Caco-2 (cell line): Measurements from ENCODE around the gene ZSCAN29. TPM values are rescaled to one million over a fixed set of nuclear protein-coding genes. Genes with fewer than 3 reads are reported as not detected.

Experiments
- BruUV-seq: library from RNA; stranded (reverse); fragments of 400-500 nt; replicated peaks from 2 replicates; lab custom pipeline; 2021; lab: Mats Ljungman, UMichigan
- CTCF ChIA-PET: fragments of 300-600 bp; sonication (Branson Sonifier 250); formaldehyde crosslinking; loops from one replicate; lab custom pipeline; 2022; ENCODE audit warnings: antibody characterized with exemption; lab: Charles Lee
- POLR2A ChIA-PET: fragments of 300-600 bp; sonication (Branson Sonifier 250); formaldehyde crosslinking; loops from one replicate; lab custom pipeline; 2022; ENCODE audit warnings: antibody characterized with exemption; lab: Charles Lee
- DNase-seq, 2 experiments: peaks; one replicate each; pipeline versions ENCODE4 v3.0.0 to v3.0.0-alpha.2; 2020 to 2022
- H3K27me3 ChIP-seq: replicated peaks from 2 replicates; pipeline ENCODE4 v1.6.0; 2011; ENCODE audit warnings: low read length; ENCODE audit not compliant: control insufficient read depth, insufficient read depth
- H3K36me3 ChIP-seq: 2 replicates; pipeline ENCODE4 v1.5.1; 2011; ENCODE audit warnings: low read length; ENCODE audit not compliant: control insufficient read depth, insufficient read depth
- H3K4me1 ChIP-seq: fragments of 250-450 bp; sonication (Bioruptor Pico); 2 replicates; pipeline ENCODE4 v1.5.1; 2020; ENCODE audit warnings: mild to moderate bottlenecking
- H3K4me3 ChIP-seq: 2 replicates; pipeline ENCODE4 v1.5.1; 2011; ENCODE audit warnings: low read depth, mild to moderate bottlenecking, control low read depth, low read length
- H3K9me3 ChIP-seq: fragments of 250-450 bp; sonication (Bioruptor Pico); 2 replicates; pipeline ENCODE4 v1.5.1; 2020; ENCODE audit warnings: mild to moderate bottlenecking, moderate library complexity
- H3K27ac Mint-ChIP-seq: one replicate; pipeline ENCODE4 v1.8.0; 2022; ENCODE audit warnings: mixed read lengths; ENCODE audit not compliant: unreplicated experiment
- H3K27me3 Mint-ChIP-seq: one replicate; pipeline ENCODE4 v1.8.0; 2022; ENCODE audit warnings: mixed read lengths; ENCODE audit not compliant: insufficient read depth, unreplicated experiment
- H3K36me3 Mint-ChIP-seq: one replicate; pipeline ENCODE4 v1.8.0; 2022; ENCODE audit warnings: mild to moderate bottlenecking, mixed read lengths; ENCODE audit not compliant: insufficient read depth, unreplicated experiment
- H3K4me1 Mint-ChIP-seq: one replicate; pipeline ENCODE4 v1.8.0; 2022; ENCODE audit warnings: low read depth, mixed read lengths; ENCODE audit not compliant: unreplicated experiment
- H3K4me3 Mint-ChIP-seq: one replicate; pipeline ENCODE4 v1.8.0; 2022; ENCODE audit warnings: mild to moderate bottlenecking, moderate library complexity, mixed read lengths; ENCODE audit not compliant: unreplicated experiment
- H3K9me3 Mint-ChIP-seq: one replicate; pipeline ENCODE4 v1.8.0; 2022; ENCODE audit warnings: mixed read lengths; ENCODE audit not compliant: unreplicated experiment
- intact Hi-C: fragments of 100-400 bp; cut with micrococcal nuclease; formaldehyde crosslinking; loops from one replicate; pipeline ENCODE4 v1.10.0; 2022; ENCODE audit not compliant: unreplicated experiment
- total RNA-seq: library from RNA; stranded (reverse); gene quantifications from 2 replicates; pipeline ENCODE4 v1.2.3, GENCODE V29; 2022
- TF ChIP-seq, protein P1 (sequence below), 2 experiments: fragments of 200-600 bp in 1 of 2; IDR thresholded peaks; 1 replicate in 1 of 2; 2 replicates in 1 of 2; pipeline versions ENCODE4 v1.5.1 to v1.8.0; 2011 to 2022; ENCODE audit warnings: antibody characterized with exemption in 1 of 2, control low read depth in 1 of 2, inconsistent platforms in 1 of 2, low read depth in 1 of 2, low read length in 1 of 2, mild to moderate bottlenecking in 1 of 2, moderate library complexity in 1 of 2; ENCODE audit not compliant: insufficient read depth in 1 of 2, severe bottlenecking in 1 of 2, unreplicated experiment in 1 of 2

ZSCAN29 gene
- total RNA-seq, 1 experiment from 2014 or later = 43.0 TPM

DNA sequence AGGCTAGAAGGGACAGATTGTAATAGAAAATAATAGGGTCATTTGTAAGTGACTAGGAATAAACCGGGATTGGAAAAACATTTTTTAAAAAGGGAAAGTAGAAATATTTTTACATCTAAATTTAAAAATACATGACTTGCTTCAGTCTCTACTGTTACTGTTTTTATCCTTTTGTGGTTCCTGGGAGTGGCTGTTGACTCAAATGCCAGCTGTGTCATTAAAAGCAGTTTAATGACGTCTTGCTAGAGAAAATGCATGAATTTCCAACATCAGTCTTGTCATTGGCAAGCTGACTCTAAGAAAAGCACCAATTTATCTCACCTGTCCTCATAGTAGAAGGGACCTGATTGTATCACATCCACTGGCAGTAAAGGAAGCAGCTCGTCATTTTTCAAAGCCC, 23.7 kb downstream of the ZSCAN29 start:
- Histone ChIP-seq H3K4me1 (no peaks in the 10 kb centered on the region), H3K4me3 (no peak overlapping the region), H3K27me3 (no peaks in the 10 kb centered on the region), H3K36me3 (no peaks in the 10 kb centered on the region; the same call in none of the 2 replicates), H3K9me3 (no peaks in the 10 kb centered on the region)
- intact Hi-C loops = no loop called here
- Mint-ChIP-seq H3K36me3 (no peaks in the 10 kb centered on the region), H3K9me3 (no peaks in the 10 kb centered on the region), H3K4me1 (no peaks in the 10 kb centered on the region), H3K27me3 (no peaks in the 10 kb centered on the region), H3K27ac (no peak overlapping the region), H3K4me3 (no peak overlapping the region)
- ChIA-PET POLR2A (no interaction called here), CTCF (interaction anchor here (1.3 kb wide), 1 partner anchor 49 kb away, joined by 3 read pairs; no protein-coding TSS in a partner anchor)
- BruUV-seq = no TSS peak
- TF ChIP-seq, protein P1, sequence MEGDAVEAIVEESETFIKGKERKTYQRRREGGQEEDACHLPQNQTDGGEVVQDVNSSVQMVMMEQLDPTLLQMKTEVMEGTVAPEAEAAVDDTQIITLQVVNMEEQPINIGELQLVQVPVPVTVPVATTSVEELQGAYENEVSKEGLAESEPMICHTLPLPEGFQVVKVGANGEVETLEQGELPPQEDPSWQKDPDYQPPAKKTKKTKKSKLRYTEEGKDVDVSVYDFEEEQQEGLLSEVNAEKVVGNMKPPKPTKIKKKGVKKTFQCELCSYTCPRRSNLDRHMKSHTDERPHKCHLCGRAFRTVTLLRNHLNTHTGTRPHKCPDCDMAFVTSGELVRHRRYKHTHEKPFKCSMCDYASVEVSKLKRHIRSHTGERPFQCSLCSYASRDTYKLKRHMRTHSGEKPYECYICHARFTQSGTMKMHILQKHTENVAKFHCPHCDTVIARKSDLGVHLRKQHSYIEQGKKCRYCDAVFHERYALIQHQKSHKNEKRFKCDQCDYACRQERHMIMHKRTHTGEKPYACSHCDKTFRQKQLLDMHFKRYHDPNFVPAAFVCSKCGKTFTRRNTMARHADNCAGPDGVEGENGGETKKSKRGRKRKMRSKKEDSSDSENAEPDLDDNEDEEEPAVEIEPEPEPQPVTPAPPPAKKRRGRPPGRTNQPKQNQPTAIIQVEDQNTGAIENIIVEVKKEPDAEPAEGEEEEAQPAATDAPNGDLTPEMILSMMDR (IDR thresholded peaks at IDR 0.05; ENCODE audit: insufficient read depth in 1 of 2, low read depth in 1 of 2, low read length in 1 of 2, severe bottlenecking in 1 of 2, unreplicated experiment in 1 of 2) = no peak
- DNase-seq = no peak

DNA sequence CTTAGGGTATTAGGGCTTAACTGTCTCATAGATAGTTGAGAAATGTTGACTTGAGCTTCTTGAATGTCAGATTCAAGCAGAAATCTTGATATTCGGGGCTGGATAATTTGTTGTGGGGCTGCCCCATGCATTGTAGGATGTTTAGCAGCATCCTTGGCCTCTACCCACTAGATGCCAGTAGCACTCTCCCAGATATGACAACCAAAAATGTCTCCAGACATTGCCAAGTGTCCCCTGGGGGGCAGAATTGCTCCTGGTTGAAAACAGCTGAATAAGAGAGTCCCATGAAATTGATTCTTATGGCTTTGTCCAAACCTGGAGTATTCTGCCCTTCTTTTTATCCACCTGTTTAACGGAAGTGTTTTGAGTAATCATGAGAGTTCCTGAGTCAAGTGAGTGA, 24.5 kb downstream of the ZSCAN29 start:
- H3K4me1 ChIP-seq = no peaks in the 10 kb centered on the region
- H3K9me3 ChIP-seq = no peaks in the 10 kb centered on the region
- intact Hi-C loops = no loop called here
- ChIA-PET POLR2A (no interaction called here), CTCF (interaction anchor here (1.3 kb wide), 1 partner anchor 50 kb away, joined by 3 read pairs; no protein-coding TSS in a partner anchor)
- Mint-ChIP-seq H3K4me3 (no peak overlapping the region), H3K27me3 (no peaks in the 10 kb centered on the region), H3K36me3 (no peaks in the 10 kb centered on the region), H3K4me1 (no peaks in the 10 kb centered on the region), H3K9me3 (no peaks in the 10 kb centered on the region), H3K27ac (no peak overlapping the region)
- no peaks in the 10 kb centered on the region for H3K27me3 ChIP-seq
- no TSS peak for BruUV-seq
- no peaks in the 10 kb centered on the region for H3K36me3 ChIP-seq
- H3K4me3 ChIP-seq = no peak overlapping the region
- no peak for DNase-seq
- TF ChIP-seq, protein P1 (IDR thresholded peaks at IDR 0.05; ENCODE audit: insufficient read depth in 1 of 2, low read depth in 1 of 2, low read length in 1 of 2, severe bottlenecking in 1 of 2, unreplicated experiment in 1 of 2) = no peak

DNA sequence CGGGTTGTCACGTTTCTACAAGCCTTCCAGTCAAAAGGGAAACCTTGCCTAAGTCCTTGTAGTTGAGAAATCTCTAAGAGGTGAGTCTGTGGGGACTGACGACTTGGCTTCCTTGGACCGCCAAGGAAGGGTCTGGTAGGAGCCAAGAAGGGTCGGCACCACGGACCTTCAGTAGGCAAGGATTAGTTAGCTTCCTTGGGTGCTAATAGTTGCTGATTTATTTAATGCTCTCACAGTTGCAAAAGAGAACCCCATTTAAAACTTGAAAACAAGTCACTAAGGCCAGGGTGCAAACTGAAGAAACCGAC, 40.1 kb downstream of the ZSCAN29 start:
- 0 out of 2 replicates have a peak, but pooled peaks cover 6% of the 10 kb centered on the region for H3K4me1 ChIP-seq
- Mint-ChIP-seq H3K36me3 (peaks cover 25% of the 10 kb centered on the region), H3K4me1 (peaks cover 8% of the 10 kb centered on the region), H3K4me3 (peak overlapping the region; percentile 87), H3K9me3 (no peaks in the 10 kb centered on the region), H3K27ac (peak overlapping the region; percentile 94), H3K27me3 (no peaks in the 10 kb centered on the region)
- H3K4me3 ChIP-seq = peak overlapping the region; percentile 63
- no peaks in the 10 kb centered on the region for H3K9me3 ChIP-seq
- no peak for DNase-seq
- POLR2A ChIA-PET = no interaction called here
- intact Hi-C loops = loop anchor here (1.0 to 5.0 kb wide), 2 partner anchors 41 to 432 kb away; partner anchors contain the start of genes TUBGCP4 and ZSCAN29
- CTCF ChIA-PET = no interaction called here
- no peaks in the 10 kb centered on the region for H3K36me3 ChIP-seq
- BruUV-seq = TSS peak; percentile 88
- no peaks in the 10 kb centered on the region for H3K27me3 ChIP-seq
- TF ChIP-seq, protein P1 (IDR thresholded peaks at IDR 0.05; ENCODE audit: insufficient read depth in 1 of 2, low read depth in 1 of 2, low read length in 1 of 2, severe bottlenecking in 1 of 2, unreplicated experiment in 1 of 2) = no peak
